LNCAP (cell line): ENCODE measurements around the gene UQCR11.

ENCODE experiments used
- TF ChIP-seq, protein P1 (sequence below): fragments of 450-650 bp; IDR thresholded peaks from 2 replicates; pipeline ENCODE4 v1.5.1; 2017; ENCODE audit warnings: mild to moderate bottlenecking

The UQCR11 gene

DNA sequence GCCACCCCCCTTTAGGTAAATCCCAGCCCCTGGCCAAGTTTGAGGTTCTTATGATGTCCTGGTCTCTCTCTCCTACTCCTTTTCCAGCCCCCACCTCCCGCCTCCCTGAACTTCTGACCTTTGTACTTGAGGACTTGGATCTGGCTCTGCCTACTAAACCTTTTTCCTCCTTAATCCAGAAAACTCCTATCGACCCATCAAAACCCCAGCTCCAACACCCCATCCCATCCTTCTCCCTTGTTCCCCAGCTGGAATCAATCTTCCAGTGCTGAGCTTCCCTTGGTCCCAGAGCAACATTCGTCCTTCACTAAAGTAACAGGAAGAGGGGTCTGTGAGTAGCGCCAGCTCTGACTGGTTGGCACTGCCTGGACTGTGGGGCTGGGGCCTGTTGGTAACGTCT lies 17.3 kb upstream of the UQCR11 start:
- TF ChIP-seq, protein P1, sequence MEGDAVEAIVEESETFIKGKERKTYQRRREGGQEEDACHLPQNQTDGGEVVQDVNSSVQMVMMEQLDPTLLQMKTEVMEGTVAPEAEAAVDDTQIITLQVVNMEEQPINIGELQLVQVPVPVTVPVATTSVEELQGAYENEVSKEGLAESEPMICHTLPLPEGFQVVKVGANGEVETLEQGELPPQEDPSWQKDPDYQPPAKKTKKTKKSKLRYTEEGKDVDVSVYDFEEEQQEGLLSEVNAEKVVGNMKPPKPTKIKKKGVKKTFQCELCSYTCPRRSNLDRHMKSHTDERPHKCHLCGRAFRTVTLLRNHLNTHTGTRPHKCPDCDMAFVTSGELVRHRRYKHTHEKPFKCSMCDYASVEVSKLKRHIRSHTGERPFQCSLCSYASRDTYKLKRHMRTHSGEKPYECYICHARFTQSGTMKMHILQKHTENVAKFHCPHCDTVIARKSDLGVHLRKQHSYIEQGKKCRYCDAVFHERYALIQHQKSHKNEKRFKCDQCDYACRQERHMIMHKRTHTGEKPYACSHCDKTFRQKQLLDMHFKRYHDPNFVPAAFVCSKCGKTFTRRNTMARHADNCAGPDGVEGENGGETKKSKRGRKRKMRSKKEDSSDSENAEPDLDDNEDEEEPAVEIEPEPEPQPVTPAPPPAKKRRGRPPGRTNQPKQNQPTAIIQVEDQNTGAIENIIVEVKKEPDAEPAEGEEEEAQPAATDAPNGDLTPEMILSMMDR: no peak

DNA sequence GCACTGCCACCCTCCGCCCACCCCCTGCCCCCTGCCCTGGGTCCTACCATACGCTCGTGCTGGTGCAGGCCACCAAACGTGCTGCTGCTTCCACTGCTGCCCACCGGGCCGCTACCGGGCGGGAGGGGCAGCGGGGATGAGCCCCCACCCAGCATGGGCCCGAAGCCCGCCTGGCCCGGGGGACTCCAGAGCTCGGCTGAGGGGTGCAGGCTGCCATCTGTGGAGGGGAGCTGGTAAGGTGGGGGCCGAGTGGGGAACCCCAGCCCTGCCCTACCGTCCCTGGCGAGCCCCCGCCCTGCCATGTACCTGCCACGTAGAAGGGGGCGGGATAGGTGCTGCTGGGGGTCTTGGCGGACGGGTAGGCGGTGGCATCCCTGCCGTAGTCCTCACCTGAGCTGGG lies 16.7 kb upstream of the UQCR11 start:
- TF ChIP-seq, protein P1: no peak

DNA sequence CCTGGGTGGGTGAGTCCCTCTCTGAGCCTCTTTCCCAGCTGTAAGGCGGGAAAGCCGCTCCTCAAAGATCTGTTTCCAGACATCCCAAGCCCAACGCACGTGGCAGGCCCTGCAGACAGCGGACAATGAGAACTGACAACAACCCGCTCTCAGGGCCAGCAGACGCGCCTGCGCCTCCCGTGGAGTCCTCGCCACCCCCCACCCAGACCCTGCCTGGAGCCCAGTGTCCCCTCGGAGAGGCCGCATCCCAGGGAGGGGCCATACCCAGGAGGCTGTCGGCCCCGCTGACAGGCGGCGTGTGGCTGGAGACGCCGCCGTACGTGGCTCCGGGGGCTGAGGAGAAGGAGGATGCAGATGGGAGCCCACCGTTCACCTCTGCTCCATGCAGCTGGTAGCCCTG lies 16.3 kb upstream of the UQCR11 start:
- TF ChIP-seq, protein P1: no peak

DNA sequence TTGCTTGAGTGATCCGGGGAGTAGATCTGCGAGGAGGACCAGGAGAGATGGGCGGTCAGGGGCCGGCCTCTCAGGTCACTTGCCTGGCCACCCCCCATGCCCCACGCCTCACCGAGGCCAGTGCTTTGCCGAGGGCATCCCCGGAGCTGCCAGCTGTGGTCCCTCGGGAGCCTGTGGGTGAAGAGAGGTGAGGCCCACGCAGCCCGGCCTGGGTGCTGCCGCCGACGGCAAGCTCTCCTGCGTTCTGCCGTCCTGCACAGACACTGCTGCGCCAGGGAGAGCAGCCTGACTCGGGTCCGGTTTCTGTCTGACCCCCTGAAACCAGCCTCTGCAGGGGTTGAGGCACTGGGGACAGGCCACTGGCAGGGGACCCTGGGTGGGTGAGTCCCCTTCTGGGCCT lies 15.8 kb upstream of the UQCR11 start:
- TF ChIP-seq, protein P1: no peak

DNA sequence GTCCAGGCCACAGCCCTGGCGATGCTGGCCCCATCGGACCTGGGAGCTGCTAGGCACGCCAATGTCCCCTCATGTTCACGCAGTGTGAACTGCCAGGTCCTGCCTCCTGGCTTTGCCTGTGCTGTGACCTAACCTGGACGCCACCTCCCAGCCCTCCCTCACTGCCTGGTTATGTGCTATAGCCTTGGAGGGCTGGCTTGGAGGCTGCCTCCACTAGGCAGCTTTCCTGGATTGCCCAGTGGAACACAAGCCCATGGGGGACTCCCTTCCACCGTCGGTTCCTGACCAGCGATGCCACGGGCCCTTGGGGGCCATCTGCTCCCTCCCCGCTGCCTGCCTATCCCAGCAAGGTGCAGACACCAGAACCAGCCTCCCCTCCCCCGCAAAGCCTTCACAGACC lies 15.2 kb upstream of the UQCR11 start:
- TF ChIP-seq, protein P1: no peak

DNA sequence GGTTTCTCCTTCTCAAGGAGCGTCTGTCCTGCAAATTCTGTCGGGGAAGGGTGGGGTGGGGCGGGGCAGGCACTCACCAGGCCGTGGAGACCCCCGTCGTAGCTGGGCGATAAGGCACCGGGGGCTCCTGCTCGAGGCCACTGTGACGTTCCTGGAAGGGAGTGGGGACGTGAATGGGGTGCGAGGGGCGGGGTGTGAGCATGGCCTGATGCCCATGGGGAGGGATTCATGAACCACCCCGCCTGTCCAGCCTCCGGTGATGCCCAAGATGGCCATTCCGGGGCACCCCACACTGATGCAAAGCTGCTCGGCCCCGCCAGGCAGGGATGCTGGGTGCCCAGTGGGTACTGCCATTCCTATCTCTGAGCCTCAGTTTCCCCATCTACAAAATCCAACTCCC lies 14.4 kb upstream of the UQCR11 start:
- TF ChIP-seq, protein P1: no peak

DNA sequence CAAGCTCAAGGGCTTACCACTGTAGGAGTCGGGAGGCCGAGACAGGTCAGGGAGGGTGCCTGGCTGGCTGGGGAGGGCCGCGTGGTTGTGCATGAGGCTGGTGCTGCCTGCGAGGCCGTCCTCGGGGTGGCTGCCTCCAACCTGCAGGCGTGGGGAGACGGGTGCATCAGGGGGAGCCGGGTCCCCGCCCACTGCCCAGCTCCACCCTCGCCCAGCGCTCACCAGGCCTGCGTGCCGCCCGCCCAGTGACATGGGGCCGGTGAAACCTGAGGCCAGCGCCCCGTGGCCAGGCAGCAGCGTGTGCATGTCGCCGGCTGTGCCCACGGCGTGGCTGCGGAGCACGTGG lies 13.8 kb upstream of the UQCR11 start:
- TF ChIP-seq, protein P1: no peak
